DND-41 (cell line): ENCODE results near the gene COL15A1.

Experiments used
- CTCF ChIP-seq: IDR thresholded peaks from 2 replicates; pipeline ENCODE4 v1.5.1; 2012; ENCODE audit warnings: borderline replicate concordance, low read length, moderate library complexity, mild to moderate bottlenecking; ENCODE audit not compliant: poor library complexity, severe bottlenecking; ENCODE audit errors: extremely low read depth
- EZH2 ChIP-seq: IDR thresholded peaks from 3 replicates; pipeline ENCODE4 v1.6.1; 2012; ENCODE audit warnings: borderline replicate concordance, low read depth, mild to moderate bottlenecking, moderate library complexity, low read length, inconsistent platforms; ENCODE audit not compliant: severe bottlenecking

- TF ChIP-seq CTCF (no peak), EZH2 (no peak)
Observed at GRCh38 chr9:99073347-99073746, 129.6 kb downstream of the COL15A1 start.
